ENCODE data around the gene OR1J2.

DNA sequence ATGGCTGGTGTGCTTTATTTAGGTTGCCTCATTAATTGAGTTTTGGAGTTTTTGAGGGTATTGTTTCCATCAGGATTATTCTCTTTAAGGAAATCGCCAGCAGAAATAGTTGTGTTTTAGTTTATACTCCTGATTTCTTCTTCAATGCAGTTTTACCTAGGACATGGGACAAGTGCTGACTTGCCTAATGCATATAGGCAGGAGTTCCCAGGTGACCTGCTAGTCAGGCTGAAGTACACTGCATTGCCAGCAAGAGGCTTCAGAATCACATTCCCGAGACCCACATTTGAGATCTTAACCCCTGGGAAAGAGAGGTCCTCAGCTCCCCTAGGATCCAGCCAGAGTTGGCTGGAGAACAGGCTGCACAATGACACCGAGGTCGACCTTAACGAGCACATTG is 40.8 kb downstream of the OR1J2 start:
- TF ChIP-seq, protein P1, sequence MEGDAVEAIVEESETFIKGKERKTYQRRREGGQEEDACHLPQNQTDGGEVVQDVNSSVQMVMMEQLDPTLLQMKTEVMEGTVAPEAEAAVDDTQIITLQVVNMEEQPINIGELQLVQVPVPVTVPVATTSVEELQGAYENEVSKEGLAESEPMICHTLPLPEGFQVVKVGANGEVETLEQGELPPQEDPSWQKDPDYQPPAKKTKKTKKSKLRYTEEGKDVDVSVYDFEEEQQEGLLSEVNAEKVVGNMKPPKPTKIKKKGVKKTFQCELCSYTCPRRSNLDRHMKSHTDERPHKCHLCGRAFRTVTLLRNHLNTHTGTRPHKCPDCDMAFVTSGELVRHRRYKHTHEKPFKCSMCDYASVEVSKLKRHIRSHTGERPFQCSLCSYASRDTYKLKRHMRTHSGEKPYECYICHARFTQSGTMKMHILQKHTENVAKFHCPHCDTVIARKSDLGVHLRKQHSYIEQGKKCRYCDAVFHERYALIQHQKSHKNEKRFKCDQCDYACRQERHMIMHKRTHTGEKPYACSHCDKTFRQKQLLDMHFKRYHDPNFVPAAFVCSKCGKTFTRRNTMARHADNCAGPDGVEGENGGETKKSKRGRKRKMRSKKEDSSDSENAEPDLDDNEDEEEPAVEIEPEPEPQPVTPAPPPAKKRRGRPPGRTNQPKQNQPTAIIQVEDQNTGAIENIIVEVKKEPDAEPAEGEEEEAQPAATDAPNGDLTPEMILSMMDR (IDR thresholded peaks at IDR 0.05; ENCODE audit: low read length) = no peak
- no peak for TF ChIP-seq EZH2 (IDR thresholded peaks at IDR 0.05; ENCODE audit: borderline replicate concordance, low read length)

Data from OCI-LY1 (cell line).